B cell (primary cell): ENCODE results near the gene VNN1. TPM values are rescaled to one million over a fixed set of nuclear protein-coding genes. Genes with fewer than 3 reads are reported as not detected.

Experiments used
- ATAC-seq: fragments of 200-7000 bp; cut with Tn5 transposase; one replicate; pipeline ENCODE4 v1.10.0; 2021; ENCODE audit warnings: low read depth, mild to moderate bottlenecking, moderate number of reproducible peaks, moderate library complexity
- CTCF ChIA-PET: fragments of 350-600 bp; sonication (Branson Sonifier 250); formaldehyde crosslinking; loops from one replicate; lab custom pipeline; 2021; ENCODE audit warnings: antibody characterized with exemption, inconsistent platforms; lab: Charles Lee
- POLR2A ChIA-PET: fragments of 350-600 bp; sonication (Branson Sonifier 250); formaldehyde crosslinking; loops from one replicate; lab custom pipeline; 2021; ENCODE audit warnings: antibody characterized with exemption; lab: Charles Lee
- DNase-seq: peaks from one replicate; pipeline ENCODE4 v3.0.0; 2013
- H2AFZ ChIP-seq: 2 replicates; pipeline ENCODE4 v1.6.1; 2012; ENCODE audit warnings: mild to moderate bottlenecking, low read depth, low read length; ENCODE audit not compliant: insufficient read depth, poor library complexity, severe bottlenecking
- H3K27ac ChIP-seq, 2 donors: 1 replicate in 1 of 2; 2 replicates in 1 of 2; pipeline ENCODE4 v1.5.1; 2012 to 2013; ENCODE audit warnings: low read length in 2 of 2, mild to moderate bottlenecking in 2 of 2, moderate library complexity in 1 of 2
- H3K27me3 ChIP-seq, 4 experiments: fragments of 200-600 bp in 1 of 4; sonication (generic) in 1 of 4; replicated peaks in 1 of 4; 1 replicate in 2 of 4; 2 replicates in 2 of 4; pipeline versions ENCODE4 v1.6.1 to v1.7.0; 2013 to 2016; ENCODE audit warnings: low read length in 3 of 4, mild to moderate bottlenecking in 2 of 4, mixed read lengths in 1 of 4, moderate library complexity in 1 of 4; ENCODE audit not compliant: insufficient read depth in 4 of 4, control insufficient read depth in 3 of 4; ENCODE audit errors: control extremely low read depth in 1 of 4
- H3K36me3 ChIP-seq, 2 experiments: replicated peaks in 1 of 2; 1 replicate in 1 of 2; 2 replicates in 1 of 2; pipeline versions ENCODE4 v1.6.1 to v1.7.1; 2013; ENCODE audit warnings: low read length in 1 of 2; ENCODE audit not compliant: insufficient read depth in 2 of 2, control insufficient read depth in 1 of 2; ENCODE audit errors: control extremely low read depth in 1 of 2, extremely low read depth in 1 of 2
- H3K4me1 ChIP-seq, 2 donors: fragments of 200-600 bp in 1 of 2; sonication (generic) in 1 of 2; 1 replicate in 1 of 2; 2 replicates in 1 of 2; pipeline versions ENCODE4 v1.5.1 to v1.6.1; 2013 to 2017; ENCODE audit warnings: low read length in 2 of 2; ENCODE audit not compliant: control insufficient read depth in 2 of 2, insufficient read depth in 2 of 2
- H3K4me2 ChIP-seq: replicated peaks from 2 replicates; pipeline ENCODE3; 2012; ENCODE audit warnings: mild to moderate bottlenecking, low read depth, low read length; ENCODE audit not compliant: poor library complexity, severe bottlenecking
- H3K4me3 ChIP-seq, 5 experiments: fragments of 200-600 bp in 1 of 5; sonication (generic) in 1 of 5; 1 replicate in 3 of 5; 2 replicates in 2 of 5; pipeline versions ENCODE4 v1.5.1 to v1.7.0; 2011 to 2016; ENCODE audit warnings: low read length in 4 of 5, mild to moderate bottlenecking in 4 of 5, low read depth in 2 of 5, control low read depth in 1 of 5, moderate library complexity in 1 of 5; ENCODE audit not compliant: insufficient read depth in 1 of 5; ENCODE audit errors: control extremely low read depth in 1 of 5, extremely low read depth in 1 of 5
- H3K79me2 ChIP-seq: fragments of 200-600 bp; sonication (generic); one replicate; pipeline ENCODE4 v1.6.0; 2016; ENCODE audit warnings: low read length; ENCODE audit not compliant: control insufficient read depth, insufficient read depth
- H3K9ac ChIP-seq: fragments of 200-600 bp; sonication (generic); 2 replicates; pipeline ENCODE4 v1.6.1; 2017; ENCODE audit warnings: mild to moderate bottlenecking, low read length, moderate library complexity
- H3K9me3 ChIP-seq, 3 donors: one replicate each; pipeline versions ENCODE4 v1.6.1 to v1.7.1; 2013; ENCODE audit warnings: low read length in 2 of 3; ENCODE audit not compliant: control insufficient read depth in 2 of 3, insufficient read depth in 1 of 3; ENCODE audit errors: control extremely low read depth in 1 of 3
- H4K20me1 ChIP-seq: 2 replicates; pipeline ENCODE4 v1.6.0; 2012; ENCODE audit warnings: mild to moderate bottlenecking, low read length; ENCODE audit not compliant: insufficient read depth, control insufficient read depth, poor library complexity, severe bottlenecking
- H3K27ac Mint-ChIP-seq: one replicate; pipeline ENCODE4 v1.8.0; 2021; ENCODE audit warnings: mixed read lengths
- H3K27me3 Mint-ChIP-seq: one replicate; pipeline ENCODE4 v1.8.0; 2021; ENCODE audit warnings: mixed read lengths
- H3K4me1 Mint-ChIP-seq: one replicate; pipeline ENCODE4 v1.8.0; 2021; ENCODE audit warnings: mixed read lengths
- H3K4me3 Mint-ChIP-seq: one replicate; pipeline ENCODE4 v1.8.0; 2021; ENCODE audit warnings: mixed read lengths
- H3K9me3 Mint-ChIP-seq: one replicate; pipeline ENCODE4 v1.8.0; 2022; ENCODE audit warnings: mixed read lengths; ENCODE audit not compliant: insufficient read depth
- CTCF ChIP-seq: fragments of 200-600 bp; IDR thresholded peaks from one replicate; pipeline ENCODE4 v1.8.0; 2022; ENCODE audit warnings: antibody characterized with exemption, mild to moderate bottlenecking
- EZH2 ChIP-seq: IDR thresholded peaks from 2 replicates; pipeline ENCODE4 v1.6.1; 2012; ENCODE audit warnings: borderline replicate concordance, low read depth, mild to moderate bottlenecking, moderate library complexity, low read length; ENCODE audit not compliant: insufficient read depth, poor library complexity, severe bottlenecking
- WGBS: methylation state at CpG from one replicate; pipeline ENCODE4 v1.1.5; 2013; ENCODE audit warnings: missing lambda C conversion rate; ENCODE audit not compliant: insufficient coverage; 5-methylcytosine and 5-hydroxymethylcytosine counted together
- intact Hi-C: fragments of 100-400 bp; cut with micrococcal nuclease; formaldehyde crosslinking; loops from one replicate; pipeline ENCODE4 v1.10.0; 2022
- polyA plus RNA-seq: library from polyadenylated mRNA; depleted of rRNA; stranded (reverse); fragments of >200 nt; gene quantifications from 2 replicates; pipeline ENCODE4 v1.2.3, GENCODE V29; 2012
- total RNA-seq, 2 donors: library from RNA; stranded (reverse); fragments of 120-200 nt in 1 of 2; gene quantifications; 1 replicate in 1 of 2; 2 replicates in 1 of 2; pipeline versions ENCODE4 v1.2.3 to v1.2.4, GENCODE V29; 2013 to 2022

The VNN1 gene
- total and polyA plus RNA-seq, 2 donors (not counting 1 experiment from before 2014, with no cell fraction given): 0.04 TPM; not detected in 1

- WGBS: no CpG with 5 or more reads among the region's 1 CpG
- CTCF ChIA-PET: no interaction called here
Measured at GRCh38 chr6:132695773-132696172, 18.1 kb downstream of the VNN1 start.

GRCh38 chr6:132693478-132693877, 20.4 kb downstream of the VNN1 start:
- H3K4me3 Mint-ChIP-seq: no peak overlapping the region
- no peak overlapping the region for H3K4me3 ChIP-seq
- H3K9me3 Mint-ChIP-seq: peaks cover 12% of the 10 kb centered on the region
- POLR2A ChIA-PET: no interaction called here
- H4K20me1 ChIP-seq: no peaks in the 10 kb centered on the region
- no peaks in the 10 kb centered on the region for H3K4me1 ChIP-seq
- peaks cover 0 to 14% (median 9%) of the 10 kb centered on the region in 3 donors for H3K9me3 ChIP-seq
- intact Hi-C loops: no loop called here
- no peaks in the 10 kb centered on the region for H3K4me1 Mint-ChIP-seq
- H3K27me3 ChIP-seq: peaks cover 0 to 7% (median 0%) of the 10 kb centered on the region in 4 experiments
- no peak overlapping the region for H3K27ac Mint-ChIP-seq
- H2AFZ ChIP-seq: no peak overlapping the region
- ATAC-seq: no peak
- peaks cover 24% of the 10 kb centered on the region for H3K27me3 Mint-ChIP-seq
- no peaks in the 10 kb centered on the region for H3K36me3 ChIP-seq
- H3K4me2 ChIP-seq: no peak overlapping the region
- 100% methylated on average over 2 of the region's 3 CpGs for WGBS
- no peak overlapping the region for H3K27ac ChIP-seq
- no peak for DNase-seq
- H3K9ac ChIP-seq: no peak overlapping the region
- CTCF ChIA-PET: no interaction called here
- no peaks in the 10 kb centered on the region for H3K79me2 ChIP-seq
- no peak for TF ChIP-seq EZH2

More at GRCh38 chr6:132695773-132696172, 18.1 kb downstream of the VNN1 start:
- DNase-seq (no peak), ATAC-seq (no peak)
- POLR2A ChIA-PET: no interaction called here
- peaks cover 9% of the 10 kb centered on the region for H3K27me3 Mint-ChIP-seq
- Histone ChIP-seq H3K4me2 (no peak overlapping the region), H2AFZ (no peak overlapping the region), H3K79me2 (no peaks in the 10 kb centered on the region), H3K27me3 (no peaks in the 10 kb centered on the region), H3K36me3 (no peaks in the 10 kb centered on the region), H3K9ac (no peak overlapping the region), H3K4me1 (no peaks in the 10 kb centered on the region), H3K4me3 (no peak overlapping the region), H3K27ac (no peak overlapping the region), H3K9me3 (peaks cover 0 to 14% (median 9%) of the 10 kb centered on the region in 3 donors), H4K20me1 (no peaks in the 10 kb centered on the region)
- no peak overlapping the region for H3K27ac Mint-ChIP-seq
- intact Hi-C loops: no loop called here
- H3K4me1 Mint-ChIP-seq: no peaks in the 10 kb centered on the region
- H3K9me3 Mint-ChIP-seq: peaks cover 12% of the 10 kb centered on the region
- TF ChIP-seq EZH2: no peak
- TF ChIP-seq CTCF: no peak
- no peak overlapping the region for H3K4me3 Mint-ChIP-seq
